Sigmoid colon (tissue), 7 donors: Measurements from ENCODE around the gene EMB. TPM values are rescaled to one million over a fixed set of nuclear protein-coding genes. Genes with fewer than 3 reads are reported as not detected.
"Not testable (repeated sequence)": the region's sequence is repeated elsewhere in the genome, so short reads cannot be mapped to it uniquely, and the experiment has no call there.

Source experiments
- DNase-seq: peaks from one replicate; pipeline ENCODE4 v3.0.0-alpha.2; 2019
- H3K27ac ChIP-seq, 4 donors: fragments of 200-600 bp; sonication (generic); one replicate each; pipeline ENCODE4 v1.5.1; 2016 to 2019; ENCODE audit warnings: mild to moderate bottlenecking in 1 of 4
- H3K27me3 ChIP-seq, 3 donors: fragments of 200-600 bp; sonication (generic); one replicate each; pipeline ENCODE4 v1.5.1; 2019; ENCODE audit warnings: mild to moderate bottlenecking in 1 of 3
- H3K36me3 ChIP-seq, 4 donors: fragments of 200-600 bp; sonication (generic); one replicate each; pipeline ENCODE4 v1.5.1; 2016 to 2019
- H3K4me1 ChIP-seq, 4 donors: fragments of 200-600 bp; sonication (generic); one replicate each; pipeline ENCODE4 v1.5.1; 2017 to 2019
- H3K4me3 ChIP-seq, 4 donors: fragments of 200-600 bp; sonication (generic); one replicate each; pipeline ENCODE4 v1.5.1; 2017 to 2019; ENCODE audit warnings: mild to moderate bottlenecking in 2 of 4, moderate library complexity in 1 of 4
- H3K9me3 ChIP-seq, 4 donors: fragments of 200-600 bp in 3 of 4; sonication (generic) in 3 of 4; one replicate each; pipeline versions ENCODE4 v1.5.1 to v1.6.1; 2013 to 2019
- EP300 ChIP-seq, 4 donors: sonication (generic); formaldehyde crosslinking; IDR thresholded peaks; one replicate each; pipeline ENCODE4 v1.6.1; 2017; ENCODE audit warnings: antibody characterized with exemption in 4 of 4
- POLR2A ChIP-seq, 2 donors: fragments of 450-650 bp; IDR thresholded peaks; one replicate each; pipeline ENCODE4 v1.6.1; 2016; ENCODE audit warnings: antibody characterized with exemption in 2 of 2, mild to moderate bottlenecking in 2 of 2, moderate library complexity in 2 of 2
- POLR2AphosphoS5 ChIP-seq, 4 donors: sonication (generic); formaldehyde crosslinking; IDR thresholded peaks; one replicate each; pipeline ENCODE4 v1.6.1; 2017; ENCODE audit warnings: antibody characterized with exemption in 4 of 4
- WGBS, 2 donors: extraction: QIAGEN DNeasy Blood & Tissue Kit; methylation state at CpG; one replicate each; pipeline ENCODE4 v1.1.7; 2013; 5-methylcytosine and 5-hydroxymethylcytosine counted together
- intact Hi-C: fragments of 100-400 bp; cut with DNase I; formaldehyde crosslinking; loops from one replicate; pipeline ENCODE4 v1.15.1; 2023
- polyA plus RNA-seq, 3 donors: library from polyadenylated mRNA; stranded (reverse); fragments of 200-250 nt; gene quantifications; one replicate each; pipeline ENCODE4 v1.2.3, GENCODE V29; 2013
- total RNA-seq, 4 donors: library from RNA; depleted of rRNA; stranded (reverse); fragments of >200 nt; gene quantifications; one replicate each; pipeline ENCODE4 v1.1.0, GENCODE V29; 2016
- TF ChIP-seq, protein P1 (sequence below), 4 experiments: fragments of 450-650 bp in 3 of 4; fragments of 200-600 bp in 1 of 4; IDR thresholded peaks; one replicate each; pipeline ENCODE4 v1.5.1; 2016 to 2019; ENCODE audit warnings: antibody characterized with exemption in 4 of 4, mild to moderate bottlenecking in 3 of 4, moderate library complexity in 2 of 4
- donor health status: healthy with polysubstance abuse.
- donor health status: Bipolar disorder and iron deficiency.
- donor health status: healthy.

Gene EMB
- total and polyA plus RNA-seq, 7 donors: 2.3 to 16.2 (median 10.0) TPM

DNA sequence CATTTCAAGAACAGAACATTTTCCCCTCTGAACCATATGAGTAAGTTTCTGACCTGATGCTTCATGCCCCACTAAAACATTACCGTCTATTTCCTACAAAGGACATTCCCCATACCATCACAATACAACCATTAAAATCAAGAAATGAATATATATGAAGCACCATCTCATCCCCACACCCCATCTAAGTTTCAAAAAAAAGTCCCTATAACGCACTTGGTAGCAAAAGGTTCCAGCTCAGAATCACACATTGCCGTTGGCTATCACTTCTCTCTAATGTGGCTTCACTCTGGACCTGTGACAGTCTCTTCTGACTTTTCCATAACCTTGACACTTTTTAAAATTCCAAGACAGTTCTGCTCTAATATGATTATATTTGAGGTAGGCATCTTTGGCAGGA lies 5.9 kb downstream of the EMB start:
- intact Hi-C loops: no loop called here
- Histone ChIP-seq H3K9me3 (no peaks in the 10 kb centered on the region), H3K4me3 (no peak overlapping the region), H3K4me1 (no peaks in the 10 kb centered on the region), H3K27ac (no peak overlapping the region), H3K27me3 (peaks cover 0 to 4% (median 0%) of the 10 kb centered on the region in 3 donors), H3K36me3 (no peaks in the 10 kb centered on the region)
- TF ChIP-seq, protein P1, sequence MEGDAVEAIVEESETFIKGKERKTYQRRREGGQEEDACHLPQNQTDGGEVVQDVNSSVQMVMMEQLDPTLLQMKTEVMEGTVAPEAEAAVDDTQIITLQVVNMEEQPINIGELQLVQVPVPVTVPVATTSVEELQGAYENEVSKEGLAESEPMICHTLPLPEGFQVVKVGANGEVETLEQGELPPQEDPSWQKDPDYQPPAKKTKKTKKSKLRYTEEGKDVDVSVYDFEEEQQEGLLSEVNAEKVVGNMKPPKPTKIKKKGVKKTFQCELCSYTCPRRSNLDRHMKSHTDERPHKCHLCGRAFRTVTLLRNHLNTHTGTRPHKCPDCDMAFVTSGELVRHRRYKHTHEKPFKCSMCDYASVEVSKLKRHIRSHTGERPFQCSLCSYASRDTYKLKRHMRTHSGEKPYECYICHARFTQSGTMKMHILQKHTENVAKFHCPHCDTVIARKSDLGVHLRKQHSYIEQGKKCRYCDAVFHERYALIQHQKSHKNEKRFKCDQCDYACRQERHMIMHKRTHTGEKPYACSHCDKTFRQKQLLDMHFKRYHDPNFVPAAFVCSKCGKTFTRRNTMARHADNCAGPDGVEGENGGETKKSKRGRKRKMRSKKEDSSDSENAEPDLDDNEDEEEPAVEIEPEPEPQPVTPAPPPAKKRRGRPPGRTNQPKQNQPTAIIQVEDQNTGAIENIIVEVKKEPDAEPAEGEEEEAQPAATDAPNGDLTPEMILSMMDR (IDR thresholded peaks at IDR 0.05): no peak
- TF ChIP-seq POLR2AphosphoS5 (IDR thresholded peaks at IDR 0.05): no peak
- TF ChIP-seq POLR2A (IDR thresholded peaks at IDR 0.05): no peak
- 72 to 84% methylated on average over 3 of the region's 3 CpGs for WGBS, 2 donors
- DNase-seq: no peak

DNA sequence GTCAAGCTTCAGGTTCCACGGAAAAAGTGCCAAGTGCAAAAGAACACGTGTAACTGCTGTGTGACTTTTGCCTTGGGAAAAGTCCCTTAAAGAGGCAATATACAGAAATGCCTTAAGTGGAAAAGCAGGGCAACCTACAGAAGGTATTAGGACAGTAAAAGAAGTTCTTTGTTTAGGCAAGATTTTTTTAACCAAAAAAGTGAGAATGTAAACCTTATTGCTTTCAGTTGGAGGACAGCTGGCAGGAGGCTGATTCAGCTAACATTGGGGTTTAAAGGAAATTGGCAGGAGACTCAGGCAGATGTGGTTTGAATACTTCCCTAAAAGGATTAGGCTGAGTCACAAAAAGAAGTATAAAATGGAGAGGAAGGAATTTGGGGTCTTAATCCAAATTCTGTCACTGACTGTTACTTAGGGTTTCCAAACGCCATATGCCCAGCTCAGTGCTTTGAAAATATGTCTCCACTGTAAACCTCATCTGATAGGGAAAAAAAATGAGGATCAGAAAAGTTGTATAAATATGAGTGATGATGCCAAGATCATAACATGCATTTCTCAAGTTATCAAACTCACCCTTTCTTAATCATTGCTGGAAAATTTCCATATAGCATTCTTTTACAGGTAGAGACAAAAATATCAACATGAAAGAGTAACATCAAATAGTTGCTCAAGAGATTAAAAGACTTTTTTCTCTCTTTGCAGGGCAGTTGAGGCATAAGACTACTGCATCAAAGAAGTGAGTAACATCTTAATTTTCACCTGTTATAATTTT lies 9.8 kb downstream of the EMB start:
- DNase-seq, intact Hi-C loops, H3K4me1 ChIP-seq, H3K36me3 ChIP-seq, H3K9me3 ChIP-seq, H3K4me3 ChIP-seq, H3K27me3 ChIP-seq, H3K27ac ChIP-seq: not testable (repeated sequence)
- 54 to 58% methylated on average over 3 of the region's 3 CpGs for WGBS, 2 donors

DNA sequence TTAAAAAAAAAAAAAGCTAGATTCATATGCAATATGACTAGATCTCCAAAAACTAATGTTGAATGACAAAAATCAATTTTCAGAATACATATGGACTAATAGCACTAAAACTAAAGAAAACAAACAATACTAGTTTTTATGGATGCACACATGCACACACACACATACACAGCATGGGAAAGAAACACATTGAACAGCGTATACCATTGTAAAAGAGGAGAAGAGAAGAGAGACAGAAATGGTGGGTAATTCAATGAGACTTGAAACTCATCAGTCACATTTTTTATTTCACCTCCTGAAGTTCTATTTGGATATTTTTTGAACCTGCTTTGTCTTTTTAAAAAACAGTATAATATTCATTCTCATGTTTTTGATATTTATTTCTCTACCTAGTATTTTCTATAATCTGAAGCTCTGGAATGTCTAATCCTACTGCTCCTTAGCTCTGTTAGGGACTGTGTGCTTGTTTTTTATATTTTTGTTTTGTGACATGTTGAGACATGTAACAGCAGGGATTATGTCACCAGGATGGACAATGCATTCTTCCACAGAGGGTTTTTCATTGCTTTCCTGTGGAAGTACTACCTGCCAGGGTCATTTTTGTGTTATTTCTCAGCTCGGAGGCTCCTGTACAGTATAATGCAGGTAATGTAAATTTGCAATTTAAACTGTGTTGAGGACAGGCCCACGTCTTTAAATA lies 17.8 kb downstream of the EMB start:
- H3K4me1 ChIP-seq, H3K4me3 ChIP-seq, intact Hi-C loops, H3K27me3 ChIP-seq, DNase-seq, H3K27ac ChIP-seq, H3K9me3 ChIP-seq, H3K36me3 ChIP-seq: not testable (repeated sequence)
- 78 to 81% methylated on average over 3 of the region's 3 CpGs for WGBS, 2 donors

DNA sequence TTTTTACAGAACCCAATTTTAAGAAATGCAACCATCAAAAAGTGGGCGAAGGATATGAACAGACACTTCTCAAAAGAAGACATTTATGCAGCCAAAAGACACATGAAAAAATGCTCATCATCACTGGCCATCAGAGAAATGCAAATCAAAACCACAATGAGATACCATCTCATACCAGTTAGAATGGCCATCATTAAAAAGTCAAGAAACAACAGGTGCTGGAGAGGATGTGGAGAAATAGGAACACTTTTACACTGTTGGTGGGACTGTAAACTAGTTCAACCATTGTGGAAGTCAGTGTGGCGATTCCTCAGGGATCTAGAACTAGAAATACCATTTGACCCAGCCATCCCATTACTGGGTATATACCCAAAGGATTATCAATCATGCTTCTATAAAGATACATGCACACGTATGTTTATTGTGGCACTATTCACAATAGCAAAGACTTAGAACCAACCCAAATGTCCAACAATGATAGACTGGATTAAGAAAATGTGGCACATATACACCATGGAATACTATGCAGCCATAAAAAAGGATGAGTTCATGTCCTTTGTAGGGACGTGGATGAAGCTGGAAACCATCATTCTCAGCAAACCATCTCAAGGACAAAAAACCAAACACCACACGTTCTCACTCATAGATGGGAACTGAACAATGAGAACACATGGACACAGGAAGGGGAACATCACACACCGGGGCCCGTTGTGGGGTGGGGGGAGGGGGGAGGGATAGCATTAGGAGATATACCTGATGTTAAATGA lies 19.7 kb downstream of the EMB start:
- H3K36me3 ChIP-seq, H3K9me3 ChIP-seq, H3K27me3 ChIP-seq, intact Hi-C loops, H3K27ac ChIP-seq, H3K4me3 ChIP-seq, H3K4me1 ChIP-seq, DNase-seq: not testable (repeated sequence)
- 77 to 83% methylated on average over 6 to 7 of the region's 7 CpGs for WGBS, 2 donors

DNA sequence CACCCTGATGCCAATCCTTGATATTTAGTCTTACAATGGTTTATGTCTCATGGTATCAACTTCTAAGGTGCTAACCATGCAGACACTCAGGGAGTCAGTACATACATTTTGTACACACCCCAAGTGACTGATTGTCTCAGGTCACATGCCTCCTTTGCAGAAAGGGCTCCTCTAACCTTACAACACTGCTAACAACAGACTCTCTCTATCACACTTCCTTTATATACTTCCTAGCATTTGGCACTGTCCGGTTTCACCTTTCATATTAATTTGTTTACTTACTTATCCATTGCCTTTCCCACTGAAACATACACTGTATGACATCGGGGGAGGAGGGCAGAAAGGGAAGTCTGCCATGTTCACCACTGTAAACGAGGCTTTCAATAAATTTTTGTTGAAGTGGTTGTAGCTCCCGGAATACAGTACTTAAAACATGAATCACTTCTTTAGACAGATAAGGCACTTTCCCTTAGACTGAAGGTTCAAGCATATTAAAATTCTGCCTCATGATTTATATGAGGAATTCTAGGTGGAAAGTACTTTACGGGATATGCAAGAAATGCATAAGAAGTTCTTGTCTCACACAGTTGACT lies 20.6 kb downstream of the EMB start:
- H3K4me1 ChIP-seq: no peaks in the 10 kb centered on the region
- no peaks in the 10 kb centered on the region for H3K36me3 ChIP-seq
- no peaks in the 10 kb centered on the region for H3K9me3 ChIP-seq
- TF ChIP-seq POLR2A (IDR thresholded peaks at IDR 0.05) (no peak), POLR2AphosphoS5 (IDR thresholded peaks at IDR 0.05) (no peak), EP300 (IDR thresholded peaks at IDR 0.05) (no peak)
- TF ChIP-seq, protein P1 (IDR thresholded peaks at IDR 0.05): no peak
- DNase-seq: no peak
- no peak overlapping the region for H3K27ac ChIP-seq
- WGBS, 2 donors: 65 to 70% methylated on average over 5 of the region's 5 CpGs
- intact Hi-C loops: no loop called here
- no peak overlapping the region for H3K4me3 ChIP-seq
- no peaks in the 10 kb centered on the region for H3K27me3 ChIP-seq

DNA sequence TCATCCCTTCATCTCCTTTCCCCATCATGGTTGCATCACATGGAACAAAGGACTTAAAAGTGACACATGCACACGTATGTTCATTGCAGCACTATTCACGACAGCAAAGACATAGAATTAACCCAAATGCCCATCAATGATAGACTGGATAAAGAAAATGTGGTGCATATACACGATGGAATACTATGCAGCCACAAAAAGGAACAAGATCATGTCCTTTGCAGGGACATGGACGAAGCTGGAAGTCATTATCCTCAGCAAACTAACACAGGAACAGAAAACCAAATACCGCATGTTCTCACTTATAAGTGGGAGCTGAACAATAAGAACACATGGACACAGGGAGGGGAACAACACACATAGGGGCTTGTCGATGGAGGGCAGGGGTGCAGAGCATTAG lies 21.4 kb downstream of the EMB start:
- H3K27ac ChIP-seq, H3K27me3 ChIP-seq, H3K4me1 ChIP-seq, H3K9me3 ChIP-seq, H3K36me3 ChIP-seq, DNase-seq, H3K4me3 ChIP-seq, intact Hi-C loops: not testable (repeated sequence)
- WGBS, 2 donors: 81 to 89% methylated on average over 6 of the region's 6 CpGs

DNA sequence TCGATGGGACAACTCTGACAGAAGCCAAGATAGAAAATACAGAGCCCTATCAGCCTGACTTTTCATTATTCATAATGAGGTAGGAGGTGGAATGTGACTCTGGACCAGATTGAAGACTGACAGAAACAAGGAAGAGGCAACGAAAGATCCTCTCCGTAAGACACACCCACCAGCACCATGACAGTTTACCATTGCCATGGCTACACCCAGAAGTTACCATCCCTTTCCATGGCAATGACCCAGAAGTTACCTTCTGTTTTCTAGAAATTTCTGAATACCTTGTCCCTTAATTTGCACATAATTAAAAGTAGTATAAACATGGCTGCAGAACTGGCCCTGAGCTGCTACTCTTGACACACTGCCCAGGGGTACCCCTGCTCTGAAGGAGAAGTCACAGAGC lies 24.5 kb downstream of the EMB start:
- H3K27ac ChIP-seq, H3K27me3 ChIP-seq, H3K36me3 ChIP-seq, H3K9me3 ChIP-seq, H3K4me3 ChIP-seq, intact Hi-C loops, H3K4me1 ChIP-seq, DNase-seq: not testable (repeated sequence)
- WGBS, 2 donors: 82 to 88% methylated on average over 3 of the region's 3 CpGs
